ENCODE data around the gene ARHGAP4.

ARHGAP4 gene

DNA sequence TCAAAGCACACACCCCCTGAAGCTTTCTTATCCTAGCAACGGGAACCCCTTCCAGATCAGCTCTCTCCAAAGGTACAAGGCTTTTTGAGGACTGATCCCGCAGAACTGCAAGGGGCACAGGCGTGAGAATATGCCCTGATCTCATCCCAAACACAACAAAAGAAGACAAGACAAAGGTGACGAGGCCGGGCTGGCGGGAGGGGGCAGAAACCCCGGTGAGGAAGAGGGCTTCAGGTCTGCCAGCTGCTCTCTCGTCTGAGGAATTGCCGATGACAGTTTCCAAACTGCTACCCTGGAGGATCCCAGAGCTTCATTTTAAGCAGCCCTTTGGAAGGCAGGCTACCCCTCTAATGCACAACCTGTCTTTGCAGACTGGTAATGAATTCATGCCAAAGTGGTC is 42.2 kb upstream of the ARHGAP4 start:
- Mint-ChIP-seq H3K4me1 (peaks cover 29 to 36% of the 10 kb centered on the region in 2 donors), H3K27me3 (no peaks in the 10 kb centered on the region), H3K9me3 (no peaks in the 10 kb centered on the region), H3K27ac (peak overlapping the region; percentile 89), H3K4me3 (peak overlapping the region; percentile 86 to 98), H3K36me3 (peaks cover 27 to 42% of the 10 kb centered on the region in 2 donors)
- ATAC-seq (replicated peaks) (no peak), DNase-seq (no peak)

DNA sequence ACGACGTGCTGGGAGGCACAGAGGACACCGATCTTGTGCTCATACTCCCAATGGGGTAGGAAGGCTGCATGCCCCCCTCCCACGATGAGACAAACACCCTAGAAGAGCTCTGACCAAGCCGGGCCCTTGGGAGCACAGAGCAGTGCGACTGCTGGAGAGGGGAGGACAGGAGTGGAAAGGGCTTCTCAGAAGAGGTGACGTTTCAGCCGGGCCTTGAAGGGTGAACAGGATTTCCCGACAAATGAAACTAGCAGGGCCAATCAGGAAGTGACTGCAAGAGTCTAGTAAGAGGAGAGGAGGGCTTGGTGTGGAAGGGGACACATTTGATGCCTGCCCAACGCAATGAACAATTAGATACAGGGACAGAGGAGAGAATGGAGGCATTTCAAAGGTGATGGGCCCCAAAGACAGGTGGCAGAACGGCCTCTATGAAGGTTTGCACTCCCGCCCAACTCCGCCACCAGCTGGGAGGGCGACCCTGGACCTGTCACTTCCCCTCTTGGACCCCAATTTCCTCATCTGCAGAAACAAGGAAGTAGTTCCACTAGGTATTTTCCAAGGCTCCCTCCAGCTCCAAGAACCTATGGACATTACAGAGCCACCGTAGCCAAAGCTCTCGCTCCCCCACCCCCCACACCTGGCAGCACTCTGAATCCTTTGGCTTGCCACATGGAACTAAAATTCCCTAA is 41.6 kb upstream of the ARHGAP4 start:
- ATAC-seq (replicated peaks) (no peak), DNase-seq (no peak)
- H3K36me3 Mint-ChIP-seq = peaks cover 27 to 42% of the 10 kb centered on the region in 2 donors
- H3K9me3 Mint-ChIP-seq = no peaks in the 10 kb centered on the region
- H3K27ac Mint-ChIP-seq = peak overlapping the region; percentile 89
- H3K4me1 Mint-ChIP-seq = peaks cover 29 to 36% of the 10 kb centered on the region in 2 donors
- H3K4me3 Mint-ChIP-seq = peak overlapping the region; percentile 86 to 98
- H3K27me3 Mint-ChIP-seq = no peaks in the 10 kb centered on the region

GRCh38 chrX:153966841-153967535 is 40.9 kb upstream of the ARHGAP4 start:
- no peak for ATAC-seq (replicated peaks)
- Mint-ChIP-seq H3K4me3 (peak overlapping the region; percentile 86 to 98), H3K27me3 (no peaks in the 10 kb centered on the region), H3K4me1 (peaks cover 29 to 36% of the 10 kb centered on the region in 2 donors), H3K36me3 (peaks cover 28 to 47% of the 10 kb centered on the region in 2 donors), H3K27ac (peak overlapping the region; percentile 89), H3K9me3 (no peaks in the 10 kb centered on the region)
- DNase-seq = no peak

GRCh38 chrX:153966283-153966688 is 40.2 kb upstream of the ARHGAP4 start:
- Mint-ChIP-seq H3K27ac (peak overlapping the region; percentile 81), H3K27me3 (no peaks in the 10 kb centered on the region), H3K4me1 (peaks cover 29 to 36% of the 10 kb centered on the region in 2 donors), H3K9me3 (no peaks in the 10 kb centered on the region), H3K4me3 (no peak overlapping the region), H3K36me3 (peaks cover 26 to 47% of the 10 kb centered on the region in 2 donors)
- ATAC-seq (replicated peaks) (no peak), DNase-seq (no peak)

DNA sequence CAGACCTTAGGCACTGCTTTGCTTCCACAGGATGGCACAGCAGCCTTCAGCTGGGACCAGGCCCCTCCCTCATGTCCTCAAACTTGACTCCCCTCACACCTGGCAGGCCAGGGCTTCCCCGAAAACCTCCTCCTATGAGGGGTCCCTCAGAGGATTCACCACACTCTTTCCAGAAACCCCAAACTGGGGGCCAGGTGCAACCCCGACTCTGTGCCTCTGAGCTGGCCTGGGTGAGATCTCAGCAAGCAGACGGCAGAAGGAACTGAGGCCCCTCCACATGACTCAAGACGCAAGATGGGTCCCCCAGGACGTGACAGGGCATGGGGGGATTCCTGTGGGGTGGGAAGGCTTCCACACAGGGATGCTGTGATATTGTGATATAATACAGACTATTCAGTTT is 39.3 kb upstream of the ARHGAP4 start:
- H3K4me3 Mint-ChIP-seq = peak overlapping the region in 1 of 2 donors; percentile 17
- no peak for ATAC-seq (replicated peaks)
- peak overlapping the region; percentile 81 for H3K27ac Mint-ChIP-seq
- DNase-seq = no peak
- H3K36me3 Mint-ChIP-seq = peaks cover 23 to 49% of the 10 kb centered on the region in 2 donors
- H3K9me3 Mint-ChIP-seq = no peaks in the 10 kb centered on the region
- H3K4me1 Mint-ChIP-seq = peaks cover 29 to 36% of the 10 kb centered on the region in 2 donors
- no peaks in the 10 kb centered on the region for H3K27me3 Mint-ChIP-seq

DNA sequence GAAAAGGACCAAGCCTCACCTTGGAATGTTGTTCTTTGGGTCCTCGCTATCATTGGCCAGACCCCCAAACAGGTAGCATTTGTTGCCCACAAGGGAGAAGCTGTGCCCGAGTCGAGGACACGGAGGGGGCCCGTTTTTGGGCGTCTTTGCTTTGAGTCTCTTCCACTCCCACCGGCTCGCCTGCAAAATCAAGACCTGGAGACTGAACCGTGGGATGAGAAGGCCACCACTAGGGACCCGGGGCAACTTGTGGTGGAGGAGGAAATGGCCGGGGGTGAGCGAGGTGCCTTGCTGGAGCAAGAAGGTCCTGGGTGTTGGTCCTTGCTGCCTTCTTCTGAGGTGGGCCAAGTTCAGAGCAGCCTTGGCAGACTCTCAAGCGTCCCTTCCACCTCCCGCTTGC is 38.0 kb upstream of the ARHGAP4 start:
- Mint-ChIP-seq H3K27ac (no peak overlapping the region), H3K9me3 (no peaks in the 10 kb centered on the region), H3K4me1 (peaks cover 25 to 29% of the 10 kb centered on the region in 2 donors), H3K4me3 (no peak overlapping the region), H3K36me3 (peaks cover 18 to 49% of the 10 kb centered on the region in 2 donors), H3K27me3 (no peaks in the 10 kb centered on the region)
- DNase-seq = no peak
- ATAC-seq (replicated peaks) = no peak

- Mint-ChIP-seq H3K9me3 (no peaks in the 10 kb centered on the region), H3K27me3 (no peaks in the 10 kb centered on the region), H3K36me3 (peaks cover 16 to 49% of the 10 kb centered on the region in 2 donors), H3K27ac (no peak overlapping the region), H3K4me3 (no peak overlapping the region), H3K4me1 (peaks cover 23 to 25% of the 10 kb centered on the region in 2 donors)
- ATAC-seq (replicated peaks) = no peak
- DNase-seq = no peak
Observed at GRCh38 chrX:153963546-153963945, 37.5 kb upstream of the ARHGAP4 start.

- no peaks in the 10 kb centered on the region for H3K27me3 Mint-ChIP-seq
- no peak overlapping the region for H3K4me3 Mint-ChIP-seq
- ATAC-seq (replicated peaks) = no peak
- H3K27ac Mint-ChIP-seq = peak overlapping the region; percentile 25
- DNase-seq = no peak
- no peaks in the 10 kb centered on the region for H3K9me3 Mint-ChIP-seq
- peaks cover 8 to 10% of the 10 kb centered on the region in 2 donors for H3K4me1 Mint-ChIP-seq
- H3K36me3 Mint-ChIP-seq = peaks cover 8 to 39% of the 10 kb centered on the region in 2 donors
Observed at GRCh38 chrX:153961292-153961691, 35.2 kb upstream of the ARHGAP4 start.

GRCh38 chrX:153960786-153961185 is 34.7 kb upstream of the ARHGAP4 start:
- Mint-ChIP-seq H3K4me1 (peaks cover 3 to 7% of the 10 kb centered on the region in 2 donors), H3K27me3 (no peaks in the 10 kb centered on the region), H3K27ac (peak overlapping the region; percentile 25), H3K9me3 (no peaks in the 10 kb centered on the region), H3K4me3 (no peak overlapping the region), H3K36me3 (peaks cover 8 to 42% of the 10 kb centered on the region in 2 donors)
- DNase-seq (no peak), ATAC-seq (replicated peaks) (no peak)

GRCh38 chrX:153960077-153960476 is 34.0 kb upstream of the ARHGAP4 start:
- ATAC-seq (replicated peaks) (no peak), DNase-seq (no peak)
- H3K27ac Mint-ChIP-seq = no peak overlapping the region
- no peaks in the 10 kb centered on the region for H3K9me3 Mint-ChIP-seq
- no peak overlapping the region for H3K4me3 Mint-ChIP-seq
- H3K36me3 Mint-ChIP-seq = peaks cover 8 to 42% of the 10 kb centered on the region in 2 donors
- peaks cover 2 to 5% of the 10 kb centered on the region in 2 donors for H3K4me1 Mint-ChIP-seq
- no peaks in the 10 kb centered on the region for H3K27me3 Mint-ChIP-seq

- no peak for ATAC-seq (replicated peaks)
- peaks cover 2 to 5% of the 10 kb centered on the region in 2 donors for H3K4me1 Mint-ChIP-seq
- H3K36me3 Mint-ChIP-seq = peaks cover 5 to 45% of the 10 kb centered on the region in 2 donors
- no peak for DNase-seq
- H3K9me3 Mint-ChIP-seq = no peaks in the 10 kb centered on the region
- no peak overlapping the region for H3K27ac Mint-ChIP-seq
- H3K27me3 Mint-ChIP-seq = no peaks in the 10 kb centered on the region
- no peak overlapping the region for H3K4me3 Mint-ChIP-seq
Observed at GRCh38 chrX:153959649-153960048, 33.6 kb upstream of the ARHGAP4 start.

DNA sequence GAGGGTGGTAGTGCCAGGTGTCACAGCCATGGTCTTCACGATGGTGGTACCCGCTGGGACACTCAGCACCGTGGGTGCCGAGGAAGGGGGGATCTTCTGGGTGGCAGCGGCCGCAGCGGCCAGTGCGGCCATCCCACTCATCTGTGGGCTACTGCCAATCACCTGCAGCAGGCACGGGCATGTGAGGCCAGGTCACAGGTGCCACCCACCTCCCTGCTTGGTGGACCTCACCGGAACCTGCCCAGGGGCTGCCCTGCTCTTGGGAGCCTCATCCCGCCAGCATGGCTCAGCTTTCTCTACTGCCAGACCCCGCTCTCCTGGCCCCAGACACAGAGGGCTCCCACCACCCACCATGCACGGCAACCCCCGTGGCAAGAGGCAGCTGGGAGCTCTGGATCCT is 32.5 kb upstream of the ARHGAP4 start:
- no peak for DNase-seq
- no peaks in the 10 kb centered on the region for H3K27me3 Mint-ChIP-seq

GRCh38 chrX:153957224-153957623 is 31.2 kb upstream of the ARHGAP4 start:
- Mint-ChIP-seq H3K4me3 (no peak overlapping the region), H3K4me1 (peaks cover 6 to 10% of the 10 kb centered on the region in 2 donors), H3K9me3 (no peaks in the 10 kb centered on the region), H3K36me3 (peaks cover 12 to 53% of the 10 kb centered on the region in 2 donors), H3K27ac (peak overlapping the region; percentile 75), H3K27me3 (no peaks in the 10 kb centered on the region)
- no peak for DNase-seq
- ATAC-seq (replicated peaks) = no peak

More for the DNA sequence above, 32.5 kb upstream of the ARHGAP4 start:
- H3K4me1 Mint-ChIP-seq = peaks cover 4 to 5% of the 10 kb centered on the region in 2 donors
- no peak overlapping the region for H3K4me3 Mint-ChIP-seq
- no peaks in the 10 kb centered on the region for H3K9me3 Mint-ChIP-seq
- ATAC-seq (replicated peaks) = no peak
- H3K27ac Mint-ChIP-seq = no peak overlapping the region
- peaks cover 10 to 52% of the 10 kb centered on the region in 2 donors for H3K36me3 Mint-ChIP-seq

DNA sequence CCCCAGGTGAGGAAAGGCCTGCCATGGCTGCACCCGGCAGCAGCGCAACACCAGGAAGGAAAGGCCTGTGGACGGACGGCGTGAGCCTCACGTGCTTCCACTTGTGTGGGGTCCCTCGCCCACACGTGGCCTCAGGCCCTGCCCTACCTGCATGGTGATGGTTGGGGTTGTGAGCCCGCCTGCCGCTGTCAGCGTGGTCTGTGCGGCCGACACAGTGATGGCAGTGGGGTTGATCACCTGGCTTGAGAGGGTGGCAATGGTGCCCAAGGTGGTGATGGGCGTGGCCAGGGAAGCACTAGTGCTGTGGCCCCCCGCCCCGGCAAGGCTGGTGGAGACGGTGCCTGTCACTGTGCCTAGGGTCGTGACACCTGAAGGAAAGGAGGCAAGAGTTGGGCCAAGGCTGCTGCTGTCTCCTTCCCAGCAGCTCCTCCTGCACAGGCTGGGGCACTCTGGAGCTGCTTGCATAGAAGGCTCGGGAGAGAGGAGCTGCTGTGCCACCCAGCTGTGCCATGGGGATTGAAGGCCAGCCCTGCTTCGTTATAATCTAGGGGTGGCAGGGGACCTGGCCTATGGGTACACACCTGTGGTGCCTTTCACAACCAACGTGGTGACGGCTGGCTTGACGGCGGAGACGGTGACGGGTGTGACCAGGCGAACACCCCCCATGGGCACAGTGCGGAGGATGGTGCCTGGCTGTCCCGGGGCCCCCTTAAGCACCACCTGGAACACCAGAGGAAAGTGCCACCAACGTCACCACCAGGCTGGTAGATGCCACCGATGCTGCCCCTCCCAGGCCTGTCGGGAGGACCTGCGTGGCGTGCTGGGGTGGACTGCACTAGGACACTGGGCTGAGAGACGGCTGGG is 30.2 kb upstream of the ARHGAP4 start:
- no peak overlapping the region for H3K4me3 Mint-ChIP-seq
- H3K36me3 Mint-ChIP-seq = peaks cover 14 to 51% of the 10 kb centered on the region in 2 donors
- ATAC-seq (replicated peaks) (no peak), DNase-seq (no peak)
- H3K27ac Mint-ChIP-seq = peak overlapping the region; percentile 51
- peaks cover 6 to 10% of the 10 kb centered on the region in 2 donors for H3K4me1 Mint-ChIP-seq
- no peaks in the 10 kb centered on the region for H3K27me3 Mint-ChIP-seq
- H3K9me3 Mint-ChIP-seq = no peaks in the 10 kb centered on the region

All from stimulated activated naive B cell treated with anti-CD40 and anti-IgM and Interleukin-4, amounts not matched to agents 10 μg/mL and 1 μg/mL and 100 μg/mL, for 72 hours (primary cell).